ENCODE data around the gene PHKB.

PHKB gene

GRCh38 chr16:47611042-47611441 is 149.9 kb downstream of the PHKB start:
- no peaks in the 10 kb centered on the region for H3K9me3 ChIP-seq (ENCODE audit: control insufficient read depth in 2 of 2, low read length in 2 of 2)
- H3K27me3 ChIP-seq (ENCODE audit: control insufficient read depth in 2 of 2, insufficient read depth in 2 of 2, low read length in 2 of 2): no peaks in the 10 kb centered on the region
- no peak overlapping the region for H3K27ac ChIP-seq (ENCODE audit: low read depth in 2 of 2, low read length in 2 of 2)
- H3K4me1 ChIP-seq (ENCODE audit: control insufficient read depth in 2 of 2, insufficient read depth in 2 of 2, low read length in 2 of 2): no peaks in the 10 kb centered on the region
- H3K36me3 ChIP-seq (ENCODE audit: control insufficient read depth in 2 of 2, insufficient read depth in 2 of 2, low read length in 2 of 2): peaks cover 16% of the 10 kb centered on the region in 2 donors
- H3K4me3 ChIP-seq (ENCODE audit: low read length in 2 of 2): no peak overlapping the region
- no peak overlapping the region for H3K9ac ChIP-seq (ENCODE audit: low read depth in 1 of 2, low read length in 2 of 2)

DNA sequence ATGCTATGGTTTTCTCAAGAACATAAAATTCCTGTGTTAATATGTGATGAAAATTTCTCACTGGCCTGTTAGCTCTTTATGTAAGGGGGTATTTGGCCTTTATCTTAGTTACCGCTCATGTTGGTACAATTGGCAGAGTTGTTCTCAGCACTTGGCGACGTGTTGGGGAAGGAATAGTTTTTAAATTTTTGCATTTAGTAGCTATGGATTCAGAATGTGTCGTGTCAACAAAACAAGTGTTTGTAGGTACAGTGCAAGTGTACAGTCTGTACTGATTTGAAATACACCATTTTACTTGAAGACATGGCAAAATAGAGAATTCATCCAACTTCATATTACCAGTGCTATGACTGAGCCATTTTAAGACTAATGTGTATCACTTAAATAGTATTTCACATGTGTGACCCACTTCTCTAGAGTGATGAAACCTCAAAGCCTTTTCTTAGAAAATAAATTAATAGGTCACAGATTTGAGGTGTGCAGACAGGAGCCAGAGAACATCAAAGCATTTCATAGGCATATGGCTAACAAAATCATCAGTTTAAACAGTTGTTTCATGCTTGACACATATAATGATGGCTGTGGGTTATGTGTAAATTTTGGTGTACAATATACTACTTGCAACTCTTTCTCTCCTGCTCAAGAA is 150.8 kb downstream of the PHKB start:
- Histone ChIP-seq H3K27me3 (ENCODE audit: control insufficient read depth in 2 of 2, insufficient read depth in 2 of 2, low read length in 2 of 2) (no peaks in the 10 kb centered on the region), H3K36me3 (ENCODE audit: control insufficient read depth in 2 of 2, insufficient read depth in 2 of 2, low read length in 2 of 2) (peaks cover 12 to 16% of the 10 kb centered on the region in 2 donors), H3K9ac (ENCODE audit: low read depth in 1 of 2, low read length in 2 of 2) (no peak overlapping the region), H3K9me3 (ENCODE audit: control insufficient read depth in 2 of 2, low read length in 2 of 2) (no peaks in the 10 kb centered on the region), H3K4me1 (ENCODE audit: control insufficient read depth in 2 of 2, insufficient read depth in 2 of 2, low read length in 2 of 2) (no peaks in the 10 kb centered on the region), H3K27ac (ENCODE audit: low read depth in 2 of 2, low read length in 2 of 2) (no peak overlapping the region), H3K4me3 (ENCODE audit: low read length in 2 of 2) (no peak overlapping the region)

- H3K36me3 ChIP-seq (ENCODE audit: control insufficient read depth in 2 of 2, insufficient read depth in 2 of 2, low read length in 2 of 2): peaks cover 12 to 13% of the 10 kb centered on the region in 2 donors
- no peak overlapping the region for H3K4me3 ChIP-seq (ENCODE audit: low read length in 2 of 2)
- H3K27me3 ChIP-seq (ENCODE audit: control insufficient read depth in 2 of 2, insufficient read depth in 2 of 2, low read length in 2 of 2): no peaks in the 10 kb centered on the region
- no peaks in the 10 kb centered on the region for H3K4me1 ChIP-seq (ENCODE audit: control insufficient read depth in 2 of 2, insufficient read depth in 2 of 2, low read length in 2 of 2)
- no peak overlapping the region for H3K9ac ChIP-seq (ENCODE audit: low read depth in 1 of 2, low read length in 2 of 2)
- no peak overlapping the region for H3K27ac ChIP-seq (ENCODE audit: low read depth in 2 of 2, low read length in 2 of 2)
- no peaks in the 10 kb centered on the region for H3K9me3 ChIP-seq (ENCODE audit: control insufficient read depth in 2 of 2, low read length in 2 of 2)
These were observed 151.6 kb downstream of the PHKB start for GRCh38 chr16:47612711-47613110.

DNA sequence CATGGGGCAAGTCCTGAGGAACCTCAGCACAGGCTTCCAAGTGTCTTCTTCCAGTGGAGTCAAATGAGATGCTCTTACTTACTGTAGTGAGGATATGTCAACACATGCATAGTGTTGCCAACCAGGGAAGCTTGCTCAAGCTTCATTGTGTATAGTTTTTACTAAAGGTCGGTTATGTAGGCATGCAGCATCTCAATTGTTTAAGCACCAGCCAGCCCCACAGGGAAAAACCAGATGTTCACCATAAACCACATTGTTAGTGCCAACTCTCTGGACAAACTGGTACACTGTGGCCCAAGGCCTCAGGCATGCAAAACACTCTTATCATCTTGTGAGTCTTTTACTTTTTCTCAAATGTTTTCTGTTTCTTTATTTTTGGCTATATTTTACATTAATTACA is 152.1 kb downstream of the PHKB start:
- Histone ChIP-seq H3K4me1 (ENCODE audit: control insufficient read depth in 2 of 2, insufficient read depth in 2 of 2, low read length in 2 of 2) (no peaks in the 10 kb centered on the region), H3K9ac (ENCODE audit: low read depth in 1 of 2, low read length in 2 of 2) (no peak overlapping the region), H3K27ac (ENCODE audit: low read depth in 2 of 2, low read length in 2 of 2) (no peak overlapping the region), H3K4me3 (ENCODE audit: low read length in 2 of 2) (no peak overlapping the region), H3K27me3 (ENCODE audit: control insufficient read depth in 2 of 2, insufficient read depth in 2 of 2, low read length in 2 of 2) (no peaks in the 10 kb centered on the region), H3K9me3 (ENCODE audit: control insufficient read depth in 2 of 2, low read length in 2 of 2) (no peaks in the 10 kb centered on the region), H3K36me3 (ENCODE audit: control insufficient read depth in 2 of 2, insufficient read depth in 2 of 2, low read length in 2 of 2) (peaks cover 12 to 13% of the 10 kb centered on the region in 2 donors)

DNA sequence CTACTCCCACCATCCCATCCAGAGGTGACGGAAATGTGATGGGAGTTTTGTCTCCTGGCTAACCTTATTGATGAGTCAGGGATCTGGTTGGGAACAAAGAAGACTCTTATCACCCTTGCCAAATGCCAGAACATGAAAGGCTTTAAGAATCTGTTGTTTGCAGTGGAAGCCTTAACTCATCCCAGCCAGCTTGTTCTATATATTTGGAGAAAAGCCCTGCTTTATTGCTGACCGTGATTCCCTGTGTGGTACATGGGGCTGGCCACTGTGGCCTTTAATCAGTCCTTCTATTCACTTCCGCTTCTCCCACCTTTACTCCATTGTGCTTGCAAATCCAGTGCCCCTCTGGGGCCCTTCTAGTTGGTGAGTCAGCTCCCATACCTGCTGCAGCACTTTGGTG is 156.6 kb downstream of the PHKB start:
- Histone ChIP-seq H3K4me1 (ENCODE audit: control insufficient read depth in 2 of 2, insufficient read depth in 2 of 2, low read length in 2 of 2) (no peaks in the 10 kb centered on the region), H3K27me3 (ENCODE audit: control insufficient read depth in 2 of 2, insufficient read depth in 2 of 2, low read length in 2 of 2) (no peaks in the 10 kb centered on the region), H3K4me3 (ENCODE audit: low read length in 2 of 2) (no peak overlapping the region), H3K36me3 (ENCODE audit: control insufficient read depth in 2 of 2, insufficient read depth in 2 of 2, low read length in 2 of 2) (peaks cover 0 to 3% of the 10 kb centered on the region in 2 donors), H3K9me3 (ENCODE audit: control insufficient read depth in 2 of 2, low read length in 2 of 2) (no peaks in the 10 kb centered on the region), H3K27ac (ENCODE audit: low read depth in 2 of 2, low read length in 2 of 2) (no peak overlapping the region), H3K9ac (ENCODE audit: low read depth in 1 of 2, low read length in 2 of 2) (no peak overlapping the region)

DNA sequence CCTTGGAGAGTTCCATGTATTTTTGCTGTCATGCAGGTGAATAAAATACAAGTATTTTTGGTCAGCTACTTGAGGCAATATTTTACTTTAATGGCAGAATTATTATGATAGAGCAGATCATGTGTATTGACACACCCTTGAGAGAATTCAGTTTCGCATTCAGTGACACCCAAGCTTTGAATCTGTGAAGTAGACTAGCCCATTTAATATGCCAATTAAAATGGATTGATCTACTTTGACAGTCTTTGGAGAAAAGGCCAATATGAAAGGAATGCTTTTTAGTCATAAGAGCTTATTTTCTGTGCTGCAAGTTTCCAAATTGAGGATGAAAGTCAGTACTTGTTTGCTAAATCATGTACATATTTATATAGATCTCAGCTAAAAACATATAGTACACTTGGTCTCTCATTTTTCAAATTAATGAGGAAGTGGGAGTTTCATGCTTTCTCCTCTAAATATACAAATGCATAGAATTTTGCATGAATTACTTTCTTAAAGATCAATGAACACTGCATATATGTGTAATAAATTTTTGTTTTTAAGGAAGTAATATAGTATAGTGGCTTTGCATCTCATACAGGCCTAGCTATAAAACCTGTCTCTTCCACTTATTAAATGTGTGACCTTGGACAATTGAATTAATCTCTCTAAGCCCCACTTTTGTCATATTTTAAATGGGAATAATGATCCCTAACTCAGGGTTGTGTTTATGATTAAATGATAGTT is 161.5 kb downstream of the PHKB start:
- Histone ChIP-seq H3K27me3 (ENCODE audit: control insufficient read depth in 2 of 2, insufficient read depth in 2 of 2, low read length in 2 of 2) (no peaks in the 10 kb centered on the region), H3K4me3 (ENCODE audit: low read length in 2 of 2) (no peak overlapping the region), H3K9me3 (ENCODE audit: control insufficient read depth in 2 of 2, low read length in 2 of 2) (no peaks in the 10 kb centered on the region), H3K4me1 (ENCODE audit: control insufficient read depth in 2 of 2, insufficient read depth in 2 of 2, low read length in 2 of 2) (no peaks in the 10 kb centered on the region), H3K27ac (ENCODE audit: low read depth in 2 of 2, low read length in 2 of 2) (no peak overlapping the region), H3K9ac (ENCODE audit: low read depth in 1 of 2, low read length in 2 of 2) (no peak overlapping the region), H3K36me3 (ENCODE audit: control insufficient read depth in 2 of 2, insufficient read depth in 2 of 2, low read length in 2 of 2) (peaks cover 0 to under 1% of the 10 kb centered on the region in 2 donors)

DNA sequence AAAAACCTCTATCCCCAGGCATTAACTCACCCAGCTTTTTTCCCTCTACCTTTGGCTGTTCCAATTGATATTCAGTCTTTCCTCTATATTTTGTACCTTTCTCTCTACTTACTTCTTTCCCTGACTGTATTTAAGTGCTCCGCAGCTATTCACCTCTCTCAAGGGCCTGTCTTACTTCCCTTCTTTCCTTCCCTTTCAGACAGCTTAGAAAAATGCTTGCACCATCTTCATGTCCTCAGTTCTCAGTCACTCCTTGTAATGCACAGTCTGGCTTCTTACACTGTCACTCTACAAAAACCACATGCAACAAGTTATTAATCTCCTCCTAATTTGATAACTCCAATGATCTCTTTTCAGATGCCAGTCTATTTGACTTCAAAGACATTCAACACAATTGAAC is 163.4 kb downstream of the PHKB start:
- no peak overlapping the region for H3K4me3 ChIP-seq (ENCODE audit: low read length in 2 of 2)
- no peaks in the 10 kb centered on the region for H3K4me1 ChIP-seq (ENCODE audit: control insufficient read depth in 2 of 2, insufficient read depth in 2 of 2, low read length in 2 of 2)
- H3K9ac ChIP-seq (ENCODE audit: low read depth in 1 of 2, low read length in 2 of 2): no peak overlapping the region
- H3K27ac ChIP-seq (ENCODE audit: low read depth in 2 of 2, low read length in 2 of 2): no peak overlapping the region
- no peaks in the 10 kb centered on the region for H3K9me3 ChIP-seq (ENCODE audit: control insufficient read depth in 2 of 2, low read length in 2 of 2)
- H3K36me3 ChIP-seq (ENCODE audit: control insufficient read depth in 2 of 2, insufficient read depth in 2 of 2, low read length in 2 of 2): peaks cover 0 to 3% of the 10 kb centered on the region in 2 donors
- H3K27me3 ChIP-seq (ENCODE audit: control insufficient read depth in 2 of 2, insufficient read depth in 2 of 2, low read length in 2 of 2): no peaks in the 10 kb centered on the region

GRCh38 chr16:47625115-47625567 is 164.0 kb downstream of the PHKB start:
- Histone ChIP-seq H3K4me3 (ENCODE audit: low read length in 2 of 2) (no peak overlapping the region), H3K36me3 (ENCODE audit: control insufficient read depth in 2 of 2, insufficient read depth in 2 of 2, low read length in 2 of 2) (peaks cover 0 to 3% of the 10 kb centered on the region in 2 donors), H3K27me3 (ENCODE audit: control insufficient read depth in 2 of 2, insufficient read depth in 2 of 2, low read length in 2 of 2) (no peaks in the 10 kb centered on the region), H3K9ac (ENCODE audit: low read depth in 1 of 2, low read length in 2 of 2) (no peak overlapping the region), H3K4me1 (ENCODE audit: control insufficient read depth in 2 of 2, insufficient read depth in 2 of 2, low read length in 2 of 2) (no peaks in the 10 kb centered on the region), H3K9me3 (ENCODE audit: control insufficient read depth in 2 of 2, low read length in 2 of 2) (no peaks in the 10 kb centered on the region), H3K27ac (ENCODE audit: low read depth in 2 of 2, low read length in 2 of 2) (no peak overlapping the region)

- H3K9ac ChIP-seq (ENCODE audit: low read depth in 1 of 2, low read length in 2 of 2): no peak overlapping the region
- H3K4me3 ChIP-seq (ENCODE audit: low read length in 2 of 2): no peak overlapping the region
- peaks cover 0 to 3% of the 10 kb centered on the region in 2 donors for H3K36me3 ChIP-seq (ENCODE audit: control insufficient read depth in 2 of 2, insufficient read depth in 2 of 2, low read length in 2 of 2)
- no peak overlapping the region for H3K27ac ChIP-seq (ENCODE audit: low read depth in 2 of 2, low read length in 2 of 2)
- no peaks in the 10 kb centered on the region for H3K9me3 ChIP-seq (ENCODE audit: control insufficient read depth in 2 of 2, low read length in 2 of 2)
- no peaks in the 10 kb centered on the region for H3K4me1 ChIP-seq (ENCODE audit: control insufficient read depth in 2 of 2, insufficient read depth in 2 of 2, low read length in 2 of 2)
- no peaks in the 10 kb centered on the region for H3K27me3 ChIP-seq (ENCODE audit: control insufficient read depth in 2 of 2, insufficient read depth in 2 of 2, low read length in 2 of 2)
These were observed 165.1 kb downstream of the PHKB start for GRCh38 chr16:47626246-47626645.

GRCh38 chr16:47627085-47627639 is 166.0 kb downstream of the PHKB start:
- Histone ChIP-seq H3K4me3 (ENCODE audit: low read length in 2 of 2) (no peak overlapping the region), H3K4me1 (ENCODE audit: control insufficient read depth in 2 of 2, insufficient read depth in 2 of 2, low read length in 2 of 2) (no peaks in the 10 kb centered on the region), H3K36me3 (ENCODE audit: control insufficient read depth in 2 of 2, insufficient read depth in 2 of 2, low read length in 2 of 2) (peaks cover 0 to 3% of the 10 kb centered on the region in 2 donors), H3K27ac (ENCODE audit: low read depth in 2 of 2, low read length in 2 of 2) (no peak overlapping the region), H3K9ac (ENCODE audit: low read depth in 1 of 2, low read length in 2 of 2) (no peak overlapping the region), H3K9me3 (ENCODE audit: control insufficient read depth in 2 of 2, low read length in 2 of 2) (no peaks in the 10 kb centered on the region), H3K27me3 (ENCODE audit: control insufficient read depth in 2 of 2, insufficient read depth in 2 of 2, low read length in 2 of 2) (no peaks in the 10 kb centered on the region)
